HEK293 (cell line): ENCODE results near the gene CDK14.
A peak's percentile ranks its signal among the peaks of the same experiment; 100 is the strongest.

ENCODE experiments used
- CTCF ChIA-PET: fragments of 350-600 bp; formaldehyde crosslinking; extraction: SDS; loops from one replicate; lab custom pipeline; 2021; ENCODE audit warnings: antibody characterized with exemption; lab: Yijun Ruan, JAX
- POLR2A ChIA-PET: fragments of 300-600 bp; formaldehyde crosslinking; extraction: SDS; loops from one replicate; lab custom pipeline; 2020; ENCODE audit warnings: antibody characterized with exemption, inconsistent platforms; lab: Yijun Ruan, JAX
- H3K27ac ChIP-seq: fragments of 200-500 bp; sonication (Bioruptor generic); 2 replicates; pipeline ENCODE4 v1.5.1; 2014; ENCODE audit warnings: low read depth, low read length, control low read depth, inconsistent platforms; ENCODE audit errors: extremely low read depth
- H3K36me3 ChIP-seq, 2 experiments: fragments of 200-500 bp in 1 of 2; sonication (Bioruptor generic) in 1 of 2; 1 replicate in 1 of 2; 2 replicates in 1 of 2; pipeline ENCODE4 v1.5.1; 2014 to 2017; ENCODE audit warnings: inconsistent platforms in 2 of 2, low read length in 2 of 2; ENCODE audit not compliant: control insufficient read depth in 2 of 2, insufficient read depth in 1 of 2
- H3K4me1 ChIP-seq: fragments of 200-500 bp; sonication (Bioruptor generic); 2 replicates; pipeline ENCODE4 v1.5.1; 2014; ENCODE audit warnings: mild to moderate bottlenecking, low read length, inconsistent platforms; ENCODE audit not compliant: control insufficient read depth, insufficient read depth
- H3K4me3 ChIP-seq: 2 replicates; pipeline ENCODE4 v1.5.1; 2011; ENCODE audit warnings: low read depth, mild to moderate bottlenecking, control low read depth, low read length, moderate library complexity
- H3K9me3 ChIP-seq: fragments of 200-500 bp; sonication (Bioruptor generic); 2 replicates; pipeline ENCODE4 v1.5.1; 2014; ENCODE audit warnings: low read depth, low read length, inconsistent platforms; ENCODE audit not compliant: control insufficient read depth, insufficient read depth
- BCL6B ChIP-seq: fragments of 450-650 bp; formaldehyde crosslinking; IDR thresholded peaks from 2 replicates; pipeline ENCODE4 v1.5.1; 2017; ENCODE audit warnings: missing biosample characterization, missing genetic modification characterization
- KLF9 ChIP-seq: fragments of 450-650 bp; formaldehyde crosslinking; IDR thresholded peaks from 2 replicates; pipeline ENCODE4 v1.5.1; 2016; ENCODE audit warnings: missing biosample characterization, missing genetic modification characterization, low read depth
- PRDM10 ChIP-seq: fragments of 450-650 bp; formaldehyde crosslinking; IDR thresholded peaks from 2 replicates; pipeline ENCODE4 v1.5.1; 2016; ENCODE audit warnings: missing biosample characterization, missing genetic modification characterization
- ZBTB49 ChIP-seq: fragments of 450-650 bp; formaldehyde crosslinking; IDR thresholded peaks from 2 replicates; pipeline ENCODE4 v1.5.1; 2016; ENCODE audit warnings: missing biosample characterization, missing genetic modification characterization, low read depth
- ZEB2 ChIP-seq: fragments of 450-650 bp; formaldehyde crosslinking; IDR thresholded peaks from 2 replicates; pipeline ENCODE4 v1.5.1; 2016; ENCODE audit warnings: missing biosample characterization, missing genetic modification characterization
- ZIC2 ChIP-seq: fragments of 450-650 bp; formaldehyde crosslinking; IDR thresholded peaks from 2 replicates; pipeline ENCODE4 v1.5.1; 2016; ENCODE audit warnings: missing biosample characterization, missing genetic modification characterization
- ZNF121 ChIP-seq: fragments of 450-650 bp; formaldehyde crosslinking; IDR thresholded peaks from 2 replicates; pipeline ENCODE4 v1.5.1; 2016; ENCODE audit warnings: missing biosample characterization, missing genetic modification characterization
- ZNF366 ChIP-seq: fragments of 450-650 bp; formaldehyde crosslinking; conservative IDR thresholded peaks from 2 replicates; pipeline ENCODE4 v1.5.1; 2016; ENCODE audit warnings: missing biosample characterization, missing genetic modification characterization
- ZNF394 ChIP-seq: fragments of 450-650 bp; formaldehyde crosslinking; IDR thresholded peaks from 2 replicates; pipeline ENCODE4 v1.5.1; 2016; ENCODE audit warnings: missing biosample characterization, missing genetic modification characterization, mild to moderate bottlenecking, moderate library complexity, borderline replicate concordance
- ZNF596 ChIP-seq: fragments of 450-650 bp; IDR thresholded peaks from 2 replicates; pipeline ENCODE4 v1.5.0; 2018; ENCODE audit warnings: missing biosample characterization, mild to moderate bottlenecking, missing genetic modification characterization, moderate library complexity
- ZNF639 ChIP-seq: fragments of 450-650 bp; formaldehyde crosslinking; IDR thresholded peaks from 2 replicates; pipeline ENCODE4 v1.5.1; 2016; ENCODE audit warnings: missing biosample characterization, missing genetic modification characterization
- ZNF658 ChIP-seq: fragments of 450-650 bp; formaldehyde crosslinking; IDR thresholded peaks from 2 replicates; pipeline ENCODE4; 2016; ENCODE audit warnings: missing biosample characterization, missing genetic modification characterization
- TF ChIP-seq, protein P1 (sequence below): fragments of 450-650 bp; formaldehyde crosslinking; IDR thresholded peaks from 2 replicates; pipeline ENCODE4 v1.5.1; 2016; ENCODE audit warnings: missing biosample characterization, missing genetic modification characterization
- TF ChIP-seq, protein P2 (sequence below): fragments of 450-650 bp; formaldehyde crosslinking; conservative IDR thresholded peaks from 2 replicates; pipeline ENCODE4 v1.5.1; 2016; ENCODE audit warnings: low read depth, missing biosample characterization, missing genetic modification characterization

Gene CDK14

GRCh38 chr7:90621125-90621746 is 25.1 kb downstream of the CDK14 start:
- peaks cover 14% of the 10 kb centered on the region for H3K4me1 ChIP-seq
- no peak for TF ChIP-seq ZIC2 (tag by site-specific recombination)
- no peak for TF ChIP-seq BCL6B (tag by site-specific recombination)
- peak; percentile 76 for TF ChIP-seq ZNF366 (tag by site-specific recombination)
- no peak for TF ChIP-seq ZNF121 (tag by site-specific recombination)
- TF ChIP-seq ZNF596 (tag by site-specific recombination), result no peak
- TF ChIP-seq, protein P1, sequence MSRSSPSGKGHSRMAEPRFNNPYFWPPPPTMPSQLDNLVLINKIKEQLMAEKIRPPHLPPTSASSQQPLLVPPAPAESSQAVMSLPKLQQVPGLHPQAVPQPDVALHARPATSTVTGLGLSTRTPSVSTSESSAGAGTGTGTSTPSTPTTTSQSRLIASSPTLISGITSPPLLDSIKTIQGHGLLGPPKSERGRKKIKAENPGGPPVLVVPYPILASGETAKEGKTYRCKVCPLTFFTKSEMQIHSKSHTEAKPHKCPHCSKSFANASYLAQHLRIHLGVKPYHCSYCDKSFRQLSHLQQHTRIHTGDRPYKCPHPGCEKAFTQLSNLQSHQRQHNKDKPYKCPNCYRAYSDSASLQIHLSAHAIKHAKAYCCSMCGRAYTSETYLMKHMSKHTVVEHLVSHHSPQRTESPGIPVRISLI (tag by site-specific recombination), result no peak
- TF ChIP-seq, all 188 proteins: peak for 1
- Histone ChIP-seq H3K9me3 (no peaks in the 10 kb centered on the region), H3K27ac (no peak overlapping the region), H3K36me3 (no peaks in the 10 kb centered on the region), H3K4me3 (no peak overlapping the region)
- POLR2A ChIA-PET, result no interaction called here
- CTCF ChIA-PET, result interaction anchor here (0.7 to 1.7 kb wide), 2 partner anchors 26 to 42 kb away, joined by 3 to 5 read pairs; partner anchors contain the start of gene CDK14

GRCh38 chr7:90621747-90622140 is 25.6 kb downstream of the CDK14 start:
- CTCF ChIA-PET, result interaction anchor here (0.7 to 1.7 kb wide), 2 partner anchors 26 to 42 kb away, joined by 3 to 5 read pairs; partner anchors contain the start of gene CDK14
- H3K4me3 ChIP-seq, result no peak overlapping the region
- no peaks in the 10 kb centered on the region for H3K9me3 ChIP-seq
- no peaks in the 10 kb centered on the region for H3K36me3 ChIP-seq
- TF ChIP-seq, protein P2, sequence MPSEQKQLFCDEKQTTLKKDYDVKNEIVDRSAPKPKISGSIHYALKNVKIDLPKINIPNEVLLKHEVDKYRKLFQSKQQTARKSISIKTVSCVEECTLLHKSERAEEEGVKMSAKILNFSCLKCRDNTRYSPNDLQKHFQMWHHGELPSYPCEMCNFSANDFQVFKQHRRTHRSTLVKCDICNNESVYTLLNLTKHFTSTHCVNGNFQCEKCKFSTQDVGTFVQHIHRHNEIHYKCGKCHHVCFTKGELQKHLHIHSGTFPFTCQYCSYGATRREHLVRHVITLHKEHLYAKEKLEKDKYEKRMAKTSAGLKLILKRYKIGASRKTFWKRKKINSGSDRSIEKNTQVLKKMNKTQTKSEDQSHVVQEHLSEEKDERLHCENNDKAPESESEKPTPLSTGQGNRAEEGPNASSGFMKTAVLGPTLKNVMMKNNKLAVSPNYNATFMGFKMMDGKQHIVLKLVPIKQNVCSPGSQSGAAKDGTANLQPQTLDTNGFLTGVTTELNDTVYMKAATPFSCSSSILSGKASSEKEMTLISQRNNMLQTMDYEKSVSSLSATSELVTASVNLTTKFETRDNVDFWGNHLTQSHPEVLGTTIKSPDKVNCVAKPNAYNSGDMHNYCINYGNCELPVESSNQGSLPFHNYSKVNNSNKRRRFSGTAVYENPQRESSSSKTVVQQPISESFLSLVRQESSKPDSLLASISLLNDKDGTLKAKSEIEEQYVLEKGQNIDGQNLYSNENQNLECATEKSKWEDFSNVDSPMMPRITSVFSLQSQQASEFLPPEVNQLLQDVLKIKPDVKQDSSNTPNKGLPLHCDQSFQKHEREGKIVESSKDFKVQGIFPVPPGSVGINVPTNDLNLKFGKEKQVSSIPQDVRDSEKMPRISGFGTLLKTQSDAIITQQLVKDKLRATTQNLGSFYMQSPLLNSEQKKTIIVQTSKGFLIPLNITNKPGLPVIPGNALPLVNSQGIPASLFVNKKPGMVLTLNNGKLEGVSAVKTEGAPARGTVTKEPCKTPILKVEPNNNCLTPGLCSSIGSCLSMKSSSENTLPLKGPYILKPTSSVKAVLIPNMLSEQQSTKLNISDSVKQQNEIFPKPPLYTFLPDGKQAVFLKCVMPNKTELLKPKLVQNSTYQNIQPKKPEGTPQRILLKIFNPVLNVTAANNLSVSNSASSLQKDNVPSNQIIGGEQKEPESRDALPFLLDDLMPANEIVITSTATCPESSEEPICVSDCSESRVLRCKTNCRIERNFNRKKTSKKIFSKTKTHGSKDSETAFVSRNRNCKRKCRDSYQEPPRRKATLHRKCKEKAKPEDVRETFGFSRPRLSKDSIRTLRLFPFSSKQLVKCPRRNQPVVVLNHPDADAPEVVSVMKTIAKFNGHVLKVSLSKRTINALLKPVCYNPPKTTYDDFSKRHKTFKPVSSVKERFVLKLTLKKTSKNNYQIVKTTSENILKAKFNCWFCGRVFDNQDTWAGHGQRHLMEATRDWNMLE (tag by site-specific recombination), result no peak
- TF ChIP-seq ZNF596 (tag by site-specific recombination) (no peak), ZNF639 (tag by site-specific recombination) (no peak), ZEB2 (tag by site-specific recombination) (no peak), ZNF658 (tag by site-specific recombination) (no peak)
- H3K27ac ChIP-seq, result no peak overlapping the region
- POLR2A ChIA-PET, result no interaction called here
- H3K4me1 ChIP-seq, result peaks cover 14% of the 10 kb centered on the region

GRCh38 chr7:90622670-90623069 is 26.5 kb downstream of the CDK14 start:
- Histone ChIP-seq H3K36me3 (no peaks in the 10 kb centered on the region), H3K9me3 (no peaks in the 10 kb centered on the region), H3K4me3 (no peak overlapping the region), H3K27ac (no peak overlapping the region), H3K4me1 (peaks cover 14% of the 10 kb centered on the region)
- ChIA-PET CTCF (interaction anchor here (0.6 to 1.7 kb wide), 4 partner anchors 12 to 862 kb away, joined by 3 to 5 read pairs (median 4); partner anchors contain the start of gene CDK14), POLR2A (interaction anchor here (0.7 kb wide), 1 partner anchor 764 kb away, joined by 10 read pairs; no protein-coding TSS in a partner anchor)
- TF ChIP-seq PRDM10 (tag by site-specific recombination), result no peak
- no peak for TF ChIP-seq KLF9 (tag by site-specific recombination)
- TF ChIP-seq ZNF394, result no peak
- TF ChIP-seq ZBTB49 (tag by site-specific recombination), result no peak
